Amygdala (tissue), 56 donors: ENCODE data around the gene SUSD2.
"Not testable (repeated sequence)": the region's sequence is repeated elsewhere in the genome, so short reads cannot be mapped to it uniquely, and the experiment has no call there.

Experiments used
- DNase-seq, 56 donors: peaks; one replicate each; lab custom pipeline; 2025; lab: John Stamatoyannopoulos, UW

Gene SUSD2

GRCh38 chr22:24175160-24175808, 6.0 kb upstream of the SUSD2 start:
- DNase-seq: peak in 41 of 56 donors; percentile 14 to 76 (median 41)

GRCh38 chr22:24176040-24176439, 5.2 kb upstream of the SUSD2 start:
- no peak for DNase-seq

GRCh38 chr22:24176630-24177029, 4.7 kb upstream of the SUSD2 start:
- DNase-seq: no peak

- DNase-seq: no peak
Observed at GRCh38 chr22:24177045-24177444, 4.2 kb upstream of the SUSD2 start.

GRCh38 chr22:24177456-24177855, 3.8 kb upstream of the SUSD2 start:
- no peak for DNase-seq

GRCh38 chr22:24178021-24178431, 3.3 kb upstream of the SUSD2 start:
- DNase-seq: no peak

- no peak for DNase-seq
Observed at GRCh38 chr22:24178502-24179440, 2.5 kb upstream of the SUSD2 start.

GRCh38 chr22:24179478-24180210, 1.6 kb upstream of the SUSD2 start:
- DNase-seq: no peak

GRCh38 chr22:24180316-24181087, 785 bp upstream of the SUSD2 start:
- no peak for DNase-seq

GRCh38 chr22:24181996-24182899, 961 bp downstream of the SUSD2 start:
- DNase-seq: no peak

GRCh38 chr22:24182900-24183246, 1.6 kb downstream of the SUSD2 start:
- DNase-seq: not testable (repeated sequence)

GRCh38 chr22:24183321-24184031, 2.2 kb downstream of the SUSD2 start:
- no peak for DNase-seq

- no peak for DNase-seq
Observed at GRCh38 chr22:24184057-24184798, 2.9 kb downstream of the SUSD2 start.

GRCh38 chr22:24185001-24185500, 3.8 kb downstream of the SUSD2 start:
- no peak for DNase-seq

- no peak for DNase-seq
Observed at GRCh38 chr22:24185501-24186351, 4.4 kb downstream of the SUSD2 start.

- no peak for DNase-seq
Observed at GRCh38 chr22:24186352-24186740, 5.1 kb downstream of the SUSD2 start.
